Amygdala (tissue), 56 donors: ENCODE data around the gene AIG1.
"Not testable (repeated sequence)": the region's sequence is repeated elsewhere in the genome, so short reads cannot be mapped to it uniquely, and the experiment has no call there.

Source experiments
- DNase-seq, 56 donors: peaks; one replicate each; lab custom pipeline; 2025; lab: John Stamatoyannopoulos, UW

Gene AIG1

GRCh38 chr6:143345477-143345876, 284.8 kb downstream of the AIG1 start:
- not testable (repeated sequence) for DNase-seq

GRCh38 chr6:143346004-143346403, 285.3 kb downstream of the AIG1 start:
- DNase-seq = no peak

- DNase-seq = no peak
These were observed 287.8 kb downstream of the AIG1 start for GRCh38 chr6:143348531-143348930.

- no peak for DNase-seq
These were observed 288.8 kb downstream of the AIG1 start for GRCh38 chr6:143349530-143349929.

GRCh38 chr6:143356101-143356880, 295.6 kb downstream of the AIG1 start:
- no peak for DNase-seq

- DNase-seq = no peak
These were observed 296.5 kb downstream of the AIG1 start for GRCh38 chr6:143357152-143357551.

- no peak for DNase-seq
These were observed 297.0 kb downstream of the AIG1 start for GRCh38 chr6:143357561-143358255.

- DNase-seq = peak in 1 of 56 donors; percentile 2
These were observed 301.0 kb downstream of the AIG1 start for GRCh38 chr6:143361536-143362191.

- DNase-seq = no peak
These were observed 301.5 kb downstream of the AIG1 start for GRCh38 chr6:143362192-143362558.

GRCh38 chr6:143363299-143363698, 302.6 kb downstream of the AIG1 start:
- DNase-seq = no peak

GRCh38 chr6:143368426-143368825, 307.7 kb downstream of the AIG1 start:
- no peak for DNase-seq

- DNase-seq = no peak
These were observed 309.3 kb downstream of the AIG1 start for GRCh38 chr6:143369971-143370370.

GRCh38 chr6:143370812-143371370, 310.2 kb downstream of the AIG1 start:
- no peak for DNase-seq

- no peak for DNase-seq
These were observed 311.7 kb downstream of the AIG1 start for GRCh38 chr6:143372199-143372882.

- no peak for DNase-seq
These were observed 313.3 kb downstream of the AIG1 start for GRCh38 chr6:143374014-143374413.

GRCh38 chr6:143375022-143375585, 314.4 kb downstream of the AIG1 start:
- DNase-seq = no peak

- no peak for DNase-seq
These were observed 315.7 kb downstream of the AIG1 start for GRCh38 chr6:143376375-143376774.

- no peak for DNase-seq
These were observed 316.2 kb downstream of the AIG1 start for GRCh38 chr6:143376861-143377260.

GRCh38 chr6:143385636-143386035, 324.9 kb downstream of the AIG1 start:
- no peak for DNase-seq

GRCh38 chr6:143390278-143390677, 329.6 kb downstream of the AIG1 start:
- no peak for DNase-seq
